Gastrocnemius medialis (tissue), 4 donors: ENCODE results near the gene SLC22A31. TPM values are rescaled to one million over a fixed set of nuclear protein-coding genes. Genes with fewer than 3 reads are reported as not detected.
A peak's percentile ranks its signal among the peaks of the same experiment; 100 is the strongest.
"Not testable (repeated sequence)": the region's sequence is repeated elsewhere in the genome, so short reads cannot be mapped to it uniquely, and the experiment has no call there.

Experiments used
- ATAC-seq, 2 donors: fragments of 150-250 bp; one replicate each; pipeline ENCODE4 v1.9.1; 2016
- DNase-seq, 2 donors: peaks; one replicate each; pipeline ENCODE4 v3.0.0-alpha.2; 2019
- H3K27ac ChIP-seq, 4 donors: fragments of 200-600 bp; sonication (generic); 1 replicate in 1 of 4; 2 replicates in 3 of 4; pipeline ENCODE4 v1.5.1; 2016 to 2018; ENCODE audit warnings: mild to moderate bottlenecking in 2 of 4, moderate library complexity in 1 of 4
- H3K27me3 ChIP-seq, 3 donors: fragments of 200-600 bp; sonication (generic) in 2 of 3; 1 replicate in 1 of 3; 2 replicates in 2 of 3; pipeline versions ENCODE4 v1.5.1 to v1.6.0; 2016 to 2019; ENCODE audit warnings: mild to moderate bottlenecking in 1 of 3, moderate library complexity in 1 of 3
- H3K36me3 ChIP-seq, 2 donors: fragments of 200-600 bp; sonication (generic) in 1 of 2; one replicate each; pipeline ENCODE4 v1.5.1; 2017 to 2018
- H3K4me1 ChIP-seq, 2 donors: fragments of 200-600 bp; sonication (generic) in 1 of 2; one replicate each; pipeline ENCODE4 v1.5.1; 2016 to 2017; ENCODE audit warnings: mild to moderate bottlenecking in 2 of 2
- H3K4me3 ChIP-seq, 4 donors: fragments of 200-600 bp; sonication (generic) in 3 of 4; 1 replicate in 1 of 4; 2 replicates in 3 of 4; pipeline ENCODE4 v1.5.1; 2016 to 2019; ENCODE audit warnings: mild to moderate bottlenecking in 2 of 4
- H3K9me3 ChIP-seq, 3 donors: fragments of 200-600 bp; sonication (generic) in 2 of 3; 1 replicate in 1 of 3; 2 replicates in 2 of 3; pipeline ENCODE4 v1.5.1; 2016 to 2019
- CTCF ChIP-seq, 5 experiments: fragments of 450-650 bp in 3 of 5; fragments of 200-600 bp in 2 of 5; sonication (generic) in 2 of 5; IDR thresholded peaks in 4 of 5; conservative IDR thresholded peaks in 1 of 5; 1 replicate in 4 of 5; 2 replicates in 1 of 5; pipeline ENCODE4 v1.5.1; 2016 to 2019; ENCODE audit warnings: antibody characterized with exemption in 5 of 5, mild to moderate bottlenecking in 3 of 5, moderate library complexity in 3 of 5
- POLR2A ChIP-seq, 2 donors: fragments of 450-650 bp; IDR thresholded peaks; one replicate each; pipeline ENCODE4 v1.6.1; 2017; ENCODE audit warnings: antibody characterized with exemption in 2 of 2, mild to moderate bottlenecking in 2 of 2, moderate library complexity in 2 of 2
- in situ Hi-C, 4 donors: fragments of 200-750 bp; cut with MboI; loops; one replicate each; pipeline versions ENCODE4 v1.15.0 to v1.8.0; 2017; ENCODE audit warnings: low sequenced_read_pairs in 4 of 4
- intact Hi-C: fragments of 100-400 bp; cut with DNase I; formaldehyde crosslinking; loops from one replicate; pipeline ENCODE4 v1.15.1; 2023; ENCODE audit warnings: low total_unique reads
- total RNA-seq, 4 donors: library from RNA; depleted of rRNA; stranded (reverse); fragments of >200 nt; gene quantifications; one replicate each; pipeline versions ENCODE4 v1.1.0 to v1.2.3, GENCODE V29; 2016

SLC22A31 gene
- total RNA-seq, 4 donors from 2014 or later: not detected

GRCh38 chr16:89246383-89246902 is 46.1 kb upstream of the SLC22A31 start:
- TF ChIP-seq CTCF (IDR thresholded peaks at IDR 0.05 in 4 of 5, conservative IDR thresholded peaks at IDR 0.05 in 1 of 5) (no peak), POLR2A (IDR thresholded peaks at IDR 0.05) (no peak)
- H3K9me3 ChIP-seq: no peaks in the 10 kb centered on the region
- H3K27me3 ChIP-seq: peaks cover 9 to 16% (median 11%) of the 10 kb centered on the region in 3 donors
- no peak overlapping the region for H3K27ac ChIP-seq
- no peak for ATAC-seq
- intact Hi-C loops (loop anchor here (10.0 kb wide), 2 partner anchors 408 to 1292 kb away; partner anchors contain the start of genes BANP, CHMP1A and SPATA33), in situ Hi-C loops (loop anchor here in 1 of 4 donors (25.0 kb wide), 1 partner anchor 266 kb away; the partner anchor contains the start of gene SPG7)
- DNase-seq: no peak
- H3K4me3 ChIP-seq: peak overlapping the region in 3 of 4 donors; percentile 48 to 77 (median 56)
- H3K36me3 ChIP-seq: no peaks in the 10 kb centered on the region
- peaks cover 7 to 14% of the 10 kb centered on the region in 2 donors for H3K4me1 ChIP-seq

- Histone ChIP-seq H3K27ac (no peak overlapping the region), H3K4me3 (no peak overlapping the region), H3K9me3 (no peaks in the 10 kb centered on the region), H3K36me3 (no peaks in the 10 kb centered on the region), H3K4me1 (peaks cover 7 to 14% of the 10 kb centered on the region in 2 donors), H3K27me3 (peaks cover 9 to 16% (median 11%) of the 10 kb centered on the region in 3 donors)
- ATAC-seq: no peak
- DNase-seq: no peak
- in situ Hi-C loops (loop anchor here in 1 of 4 donors (25.0 kb wide), 1 partner anchor 268 kb away; the partner anchor contains the start of gene SPG7), intact Hi-C loops (loop anchor here (10.0 kb wide), 2 partner anchors 410 to 1290 kb away; partner anchors contain the start of genes BANP, CHMP1A and SPATA33)
- TF ChIP-seq POLR2A (IDR thresholded peaks at IDR 0.05): no peak
- no peak for TF ChIP-seq CTCF (IDR thresholded peaks at IDR 0.05 in 4 of 5, conservative IDR thresholded peaks at IDR 0.05 in 1 of 5)
These were observed 44.4 kb upstream of the SLC22A31 start for GRCh38 chr16:89244754-89245153.

- intact Hi-C loops: loop anchor here (10.0 kb wide), 2 partner anchors 411 to 1289 kb away; partner anchors contain the start of genes BANP, CHMP1A and SPATA33
These were observed 43.9 kb upstream of the SLC22A31 start for GRCh38 chr16:89244264-89244663.

GRCh38 chr16:89243664-89244063 is 43.3 kb upstream of the SLC22A31 start:
- in situ Hi-C loops (loop anchor here in 1 of 4 donors (25.0 kb wide), 1 partner anchor 269 kb away; the partner anchor contains the start of gene SPG7), intact Hi-C loops (loop anchor here (10.0 kb wide), 2 partner anchors 411 to 1289 kb away; partner anchors contain the start of genes BANP, CHMP1A and SPATA33)
- TF ChIP-seq POLR2A (IDR thresholded peaks at IDR 0.05): no peak
- TF ChIP-seq CTCF (IDR thresholded peaks at IDR 0.05 in 4 of 5, conservative IDR thresholded peaks at IDR 0.05 in 1 of 5): no peak

More at GRCh38 chr16:89244264-89244663, 43.9 kb upstream of the SLC22A31 start:
- not testable (repeated sequence) for H3K9me3 ChIP-seq, H3K36me3 ChIP-seq, ATAC-seq, H3K4me3 ChIP-seq, DNase-seq, H3K27ac ChIP-seq
- Histone ChIP-seq H3K4me1 (peaks cover 7 to 14% of the 10 kb centered on the region in 2 donors), H3K27me3 (peaks cover 9 to 16% (median 11%) of the 10 kb centered on the region in 3 donors)
- in situ Hi-C loops: loop anchor here in 1 of 4 donors (25.0 kb wide), 1 partner anchor 268 kb away; the partner anchor contains the start of gene SPG7

GRCh38 chr16:89242795-89243200 is 42.5 kb upstream of the SLC22A31 start:
- Histone ChIP-seq H3K4me3 (no peak overlapping the region), H3K27ac (no peak overlapping the region), H3K9me3 (no peaks in the 10 kb centered on the region), H3K27me3 (peaks cover 4 to 9% (median 9%) of the 10 kb centered on the region in 3 donors), H3K36me3 (no peaks in the 10 kb centered on the region), H3K4me1 (peaks cover 7 to 14% of the 10 kb centered on the region in 2 donors)
- TF ChIP-seq CTCF (IDR thresholded peaks at IDR 0.05 in 4 of 5, conservative IDR thresholded peaks at IDR 0.05 in 1 of 5) (no peak), POLR2A (IDR thresholded peaks at IDR 0.05) (no peak)
- intact Hi-C loops: loop anchor here (10.0 kb wide), 2 partner anchors 412 to 1288 kb away; partner anchors contain the start of genes BANP, CHMP1A and SPATA33
- DNase-seq: no peak
- in situ Hi-C loops: loop anchor here in 1 of 4 donors (25.0 kb wide), 1 partner anchor 270 kb away; the partner anchor contains the start of gene SPG7
- no peak for ATAC-seq

More at GRCh38 chr16:89243664-89244063, 43.3 kb upstream of the SLC22A31 start:
- no peak overlapping the region for H3K27ac ChIP-seq
- peaks cover 7 to 14% of the 10 kb centered on the region in 2 donors for H3K4me1 ChIP-seq
- no peak overlapping the region for H3K4me3 ChIP-seq
- ATAC-seq (no peak), DNase-seq (no peak)
- H3K36me3 ChIP-seq: no peaks in the 10 kb centered on the region
- no peaks in the 10 kb centered on the region for H3K9me3 ChIP-seq
- H3K27me3 ChIP-seq: peaks cover 9 to 15% (median 11%) of the 10 kb centered on the region in 3 donors
